ENCODE results near the gene NCK2. TPM values are rescaled to one million over a fixed set of nuclear protein-coding genes. Genes with fewer than 3 reads are reported as not detected.

The NCK2 gene
- total RNA-seq, 1 donor from 2014 or later = 82.9 TPM

DNA sequence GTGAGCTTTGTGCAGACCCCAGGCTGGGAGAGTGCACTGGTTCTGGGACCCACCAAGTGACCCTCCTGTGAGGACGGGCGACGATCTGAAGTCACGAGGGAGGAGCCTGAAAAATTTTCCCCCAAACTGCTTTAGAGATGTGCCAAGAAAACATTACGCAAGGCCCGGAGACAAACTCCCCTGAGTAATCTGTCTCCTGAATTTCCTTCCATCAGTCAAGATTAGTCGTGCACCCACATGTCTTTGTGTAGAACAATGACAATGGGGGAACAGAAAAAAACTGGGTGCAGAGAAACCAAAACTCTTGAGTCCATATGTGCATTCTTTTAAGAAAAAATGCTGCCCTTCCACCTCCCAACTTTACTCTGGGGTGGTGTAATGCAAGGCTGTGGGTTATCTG lies 12.6 kb upstream of the NCK2 start:
- no peaks in the 10 kb centered on the region for H3K27me3 ChIP-seq (ENCODE audit: control insufficient read depth, insufficient read depth, low read length)
- TF ChIP-seq, protein P1, sequence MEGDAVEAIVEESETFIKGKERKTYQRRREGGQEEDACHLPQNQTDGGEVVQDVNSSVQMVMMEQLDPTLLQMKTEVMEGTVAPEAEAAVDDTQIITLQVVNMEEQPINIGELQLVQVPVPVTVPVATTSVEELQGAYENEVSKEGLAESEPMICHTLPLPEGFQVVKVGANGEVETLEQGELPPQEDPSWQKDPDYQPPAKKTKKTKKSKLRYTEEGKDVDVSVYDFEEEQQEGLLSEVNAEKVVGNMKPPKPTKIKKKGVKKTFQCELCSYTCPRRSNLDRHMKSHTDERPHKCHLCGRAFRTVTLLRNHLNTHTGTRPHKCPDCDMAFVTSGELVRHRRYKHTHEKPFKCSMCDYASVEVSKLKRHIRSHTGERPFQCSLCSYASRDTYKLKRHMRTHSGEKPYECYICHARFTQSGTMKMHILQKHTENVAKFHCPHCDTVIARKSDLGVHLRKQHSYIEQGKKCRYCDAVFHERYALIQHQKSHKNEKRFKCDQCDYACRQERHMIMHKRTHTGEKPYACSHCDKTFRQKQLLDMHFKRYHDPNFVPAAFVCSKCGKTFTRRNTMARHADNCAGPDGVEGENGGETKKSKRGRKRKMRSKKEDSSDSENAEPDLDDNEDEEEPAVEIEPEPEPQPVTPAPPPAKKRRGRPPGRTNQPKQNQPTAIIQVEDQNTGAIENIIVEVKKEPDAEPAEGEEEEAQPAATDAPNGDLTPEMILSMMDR (IDR thresholded peaks at IDR 0.05; ENCODE audit: insufficient read depth, low read length, poor library complexity, severe bottlenecking) = no peak
- no peak overlapping the region for H3K4me3 ChIP-seq (ENCODE audit: low read depth, low read length)
- no peak for DNase-seq (ENCODE audit: low read depth)
- no peaks in the 10 kb centered on the region for H3K36me3 ChIP-seq (ENCODE audit: control insufficient read depth, insufficient read depth, low read length)

DNA sequence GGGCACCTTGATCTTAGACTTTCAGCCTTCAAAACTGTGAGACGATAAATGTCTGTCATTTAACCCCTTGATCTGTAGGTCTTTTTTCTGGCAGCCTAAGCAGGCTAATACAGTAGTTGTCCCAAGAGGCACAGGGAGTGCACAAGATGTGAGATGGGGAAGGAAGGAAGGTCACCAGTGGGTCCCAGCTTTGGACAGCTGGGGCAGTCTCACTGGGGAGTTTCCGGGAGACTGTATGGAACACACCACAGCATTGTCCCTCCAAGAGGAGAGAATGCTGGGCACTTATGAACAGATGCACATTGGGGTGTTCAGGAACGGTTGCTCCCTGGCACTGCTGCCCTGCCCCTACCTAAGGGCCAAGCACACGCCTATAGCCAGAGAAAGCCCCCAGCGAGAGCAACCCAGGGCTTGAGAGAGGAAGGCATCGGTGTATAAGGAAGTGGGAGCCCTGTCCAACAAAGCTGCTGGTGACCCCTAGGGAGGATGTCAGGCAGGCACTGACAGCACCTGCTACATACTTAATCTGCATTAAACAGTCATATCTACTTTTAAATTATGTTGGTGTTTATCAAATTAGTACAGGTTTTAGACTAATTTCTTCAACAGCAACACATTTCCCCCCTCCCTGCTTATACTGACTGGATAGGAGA lies 11.6 kb upstream of the NCK2 start:
- H3K36me3 ChIP-seq (ENCODE audit: control insufficient read depth, insufficient read depth, low read length) = no peaks in the 10 kb centered on the region

DNA sequence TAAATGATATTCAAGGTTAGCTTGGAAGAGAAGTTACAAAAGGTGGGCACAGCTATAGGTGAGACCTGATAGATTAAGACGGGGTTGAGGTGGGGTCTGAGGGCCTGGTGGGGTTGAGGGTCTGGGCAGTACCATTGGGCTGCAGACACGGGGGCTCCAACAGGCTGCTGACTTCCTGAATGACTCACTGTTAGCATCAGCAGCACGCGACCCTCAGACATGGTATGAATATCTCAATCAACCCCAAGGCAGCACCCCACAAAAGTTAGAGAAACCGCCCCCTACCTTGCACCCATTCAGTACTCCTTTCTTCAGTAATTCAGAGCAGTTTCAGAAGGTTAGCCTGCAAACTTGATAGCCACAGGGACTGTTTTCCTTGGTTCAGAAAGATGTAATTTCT lies 10.8 kb upstream of the NCK2 start:
- no peak for DNase-seq (ENCODE audit: low read depth)
- Histone ChIP-seq H3K27me3 (ENCODE audit: control insufficient read depth, insufficient read depth, low read length) (no peaks in the 10 kb centered on the region), H3K36me3 (ENCODE audit: control insufficient read depth, insufficient read depth, low read length) (no peaks in the 10 kb centered on the region), H3K4me3 (ENCODE audit: low read depth, low read length) (no peak overlapping the region)
- TF ChIP-seq, protein P1 (IDR thresholded peaks at IDR 0.05; ENCODE audit: insufficient read depth, low read length, poor library complexity, severe bottlenecking) = no peak

More for the DNA sequence above, 11.6 kb upstream of the NCK2 start:
- no peak for DNase-seq (ENCODE audit: low read depth)
- TF ChIP-seq, protein P1 (IDR thresholded peaks at IDR 0.05; ENCODE audit: insufficient read depth, low read length, poor library complexity, severe bottlenecking) = no peak
- Histone ChIP-seq H3K4me3 (ENCODE audit: low read depth, low read length) (no peak overlapping the region), H3K27me3 (ENCODE audit: control insufficient read depth, insufficient read depth, low read length) (no peaks in the 10 kb centered on the region)

DNA sequence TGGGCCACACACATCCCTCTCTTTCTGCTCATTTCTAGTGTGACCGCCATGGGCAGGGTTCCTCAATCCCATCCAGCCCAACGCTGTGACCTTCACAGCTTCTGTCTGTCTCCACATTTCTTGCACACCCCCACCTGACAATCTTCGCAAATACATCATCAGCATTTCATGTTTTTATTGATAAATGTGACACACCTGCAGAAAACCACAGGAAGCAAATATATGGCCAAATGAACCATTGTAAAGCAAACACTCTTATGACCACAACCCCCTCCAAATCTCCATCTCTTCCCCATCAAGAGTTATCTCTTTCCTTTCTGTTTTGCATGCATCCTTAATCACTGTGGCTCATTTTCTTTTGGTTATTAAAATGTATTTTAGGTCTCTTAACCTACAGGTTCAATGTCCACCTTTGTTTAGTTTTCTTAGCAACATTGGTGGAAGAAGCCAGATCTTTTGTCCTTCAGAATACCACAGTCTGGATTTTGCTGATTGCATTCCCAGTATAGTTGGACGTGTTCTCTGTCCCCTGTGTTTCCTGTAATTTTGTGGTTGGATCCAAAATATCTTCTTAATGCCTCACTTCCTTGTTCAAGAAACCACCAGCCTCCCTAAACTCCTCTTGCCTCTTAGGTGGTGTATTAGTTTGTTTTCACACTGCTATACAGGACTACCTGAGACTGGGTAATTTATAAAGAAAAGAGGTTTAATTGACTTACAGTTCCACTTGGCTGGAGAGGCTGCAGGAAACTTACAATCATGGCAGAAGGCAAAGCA lies 9.8 kb upstream of the NCK2 start:
- Histone ChIP-seq H3K36me3 (ENCODE audit: control insufficient read depth, insufficient read depth, low read length) (no peaks in the 10 kb centered on the region), H3K4me3 (ENCODE audit: low read depth, low read length) (no peak overlapping the region), H3K27me3 (ENCODE audit: control insufficient read depth, insufficient read depth, low read length) (no peaks in the 10 kb centered on the region)
- peak; percentile 35 for DNase-seq (ENCODE audit: low read depth)
- TF ChIP-seq, protein P1 (IDR thresholded peaks at IDR 0.05; ENCODE audit: insufficient read depth, low read length, poor library complexity, severe bottlenecking) = no peak

DNA sequence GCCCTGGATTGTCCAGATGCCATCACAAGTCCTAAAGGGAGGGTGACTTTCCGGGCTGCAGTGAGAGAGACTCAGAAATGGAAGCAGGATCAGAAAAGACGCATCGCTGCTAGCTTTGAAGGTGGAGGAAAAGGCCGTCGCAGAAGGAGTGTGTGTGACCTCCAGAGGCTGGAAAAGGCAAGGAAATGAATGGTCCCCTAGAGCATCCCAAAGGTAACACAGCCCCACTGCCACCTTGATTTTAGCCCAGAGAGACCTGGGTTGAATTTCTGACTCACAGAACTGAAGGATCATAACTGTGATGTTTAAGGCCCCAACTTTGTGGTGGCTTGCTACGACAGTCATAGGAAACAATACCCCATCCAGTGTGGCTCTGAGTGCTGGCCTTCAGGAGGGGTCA lies 8.6 kb upstream of the NCK2 start:
- no peak for DNase-seq (ENCODE audit: low read depth)
- TF ChIP-seq, protein P1 (IDR thresholded peaks at IDR 0.05; ENCODE audit: insufficient read depth, low read length, poor library complexity, severe bottlenecking) = no peak
- no peaks in the 10 kb centered on the region for H3K27me3 ChIP-seq (ENCODE audit: control insufficient read depth, insufficient read depth, low read length)
- H3K36me3 ChIP-seq (ENCODE audit: control insufficient read depth, insufficient read depth, low read length) = no peaks in the 10 kb centered on the region
- no peak overlapping the region for H3K4me3 ChIP-seq (ENCODE audit: low read depth, low read length)
